ENCODE measurements around the gene PODNL1. TPM values are rescaled to one million over a fixed set of nuclear protein-coding genes. Genes with fewer than 3 reads are reported as not detected.
A peak's percentile ranks its signal among the peaks of the same experiment; 100 is the strongest.

PODNL1 gene
- total RNA-seq, 2 donors from 2014 or later: 4.1 to 4.4 TPM

DNA sequence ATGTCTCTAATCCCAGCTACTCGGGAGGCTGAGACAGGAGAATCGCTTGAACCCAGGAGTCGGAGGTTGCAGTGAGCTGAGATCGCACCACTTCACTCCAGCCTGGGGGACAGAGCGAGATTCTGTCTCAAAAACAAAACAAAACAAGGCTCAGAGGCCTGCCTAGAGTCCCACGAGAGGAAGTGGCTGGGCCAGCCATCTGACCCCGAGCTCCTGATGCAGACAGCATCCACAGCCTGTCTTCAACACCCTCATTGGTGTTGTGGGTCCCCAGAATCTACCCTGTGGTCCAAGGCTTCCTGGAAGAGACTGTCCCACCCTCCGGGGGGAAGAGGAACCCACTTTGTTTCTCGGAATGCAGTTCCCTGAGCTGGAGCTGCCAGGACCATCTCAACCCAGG is 43.2 kb upstream of the PODNL1 start:
- Histone ChIP-seq H3K9ac (ENCODE audit: low read depth in 2 of 2, low read length in 2 of 2) (no peak overlapping the region), H3K9me3 (no peaks in the 10 kb centered on the region), H3K27me3 (no peaks in the 10 kb centered on the region), H3K36me3 (no peaks in the 10 kb centered on the region), H3K27ac (no peak overlapping the region), H3K4me3 (no peak overlapping the region), H3K4me1 (peaks cover 7% of the 10 kb centered on the region)
- TF ChIP-seq, protein P1, sequence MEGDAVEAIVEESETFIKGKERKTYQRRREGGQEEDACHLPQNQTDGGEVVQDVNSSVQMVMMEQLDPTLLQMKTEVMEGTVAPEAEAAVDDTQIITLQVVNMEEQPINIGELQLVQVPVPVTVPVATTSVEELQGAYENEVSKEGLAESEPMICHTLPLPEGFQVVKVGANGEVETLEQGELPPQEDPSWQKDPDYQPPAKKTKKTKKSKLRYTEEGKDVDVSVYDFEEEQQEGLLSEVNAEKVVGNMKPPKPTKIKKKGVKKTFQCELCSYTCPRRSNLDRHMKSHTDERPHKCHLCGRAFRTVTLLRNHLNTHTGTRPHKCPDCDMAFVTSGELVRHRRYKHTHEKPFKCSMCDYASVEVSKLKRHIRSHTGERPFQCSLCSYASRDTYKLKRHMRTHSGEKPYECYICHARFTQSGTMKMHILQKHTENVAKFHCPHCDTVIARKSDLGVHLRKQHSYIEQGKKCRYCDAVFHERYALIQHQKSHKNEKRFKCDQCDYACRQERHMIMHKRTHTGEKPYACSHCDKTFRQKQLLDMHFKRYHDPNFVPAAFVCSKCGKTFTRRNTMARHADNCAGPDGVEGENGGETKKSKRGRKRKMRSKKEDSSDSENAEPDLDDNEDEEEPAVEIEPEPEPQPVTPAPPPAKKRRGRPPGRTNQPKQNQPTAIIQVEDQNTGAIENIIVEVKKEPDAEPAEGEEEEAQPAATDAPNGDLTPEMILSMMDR (IDR thresholded peaks at IDR 0.05): no peak
- DNase-seq: no peak
- intact Hi-C loops (cut with DNase I): no loop called here

- Histone ChIP-seq H3K9ac (ENCODE audit: low read depth in 2 of 2, low read length in 2 of 2) (no peak overlapping the region), H3K36me3 (no peaks in the 10 kb centered on the region), H3K27ac (no peak overlapping the region), H3K9me3 (no peaks in the 10 kb centered on the region), H3K27me3 (no peaks in the 10 kb centered on the region), H3K4me3 (no peak overlapping the region), H3K4me1 (peaks cover 7% of the 10 kb centered on the region)
- TF ChIP-seq, protein P1 (IDR thresholded peaks at IDR 0.05): no peak
- intact Hi-C loops (cut with DNase I): no loop called here
- DNase-seq: no peak
Observed at GRCh38 chr19:13981021-13981420, 42.8 kb upstream of the PODNL1 start.

DNA sequence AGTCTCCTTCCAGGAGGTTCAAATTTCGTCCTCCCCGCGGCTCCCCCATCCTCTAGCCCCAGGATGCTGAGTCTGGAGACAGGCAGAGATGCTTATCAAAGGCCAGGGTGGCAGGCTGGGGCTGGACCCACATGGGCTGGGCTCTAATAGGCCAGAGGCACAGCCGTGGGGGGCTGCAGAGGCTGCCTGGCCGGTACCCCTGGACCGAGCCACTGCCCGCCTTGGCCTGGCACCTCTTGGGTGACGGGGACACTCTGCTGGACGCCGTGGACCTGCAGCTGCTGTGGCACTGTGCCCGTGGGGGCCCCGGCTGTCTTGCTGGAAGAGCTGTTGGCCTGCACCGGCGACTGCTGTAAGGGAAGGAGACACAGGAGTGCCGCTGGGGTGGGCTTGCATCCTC is 42.1 kb upstream of the PODNL1 start:
- Histone ChIP-seq H3K4me3 (no peak overlapping the region), H3K9ac (ENCODE audit: low read depth in 2 of 2, low read length in 2 of 2) (no peak overlapping the region), H3K9me3 (no peaks in the 10 kb centered on the region), H3K27ac (no peak overlapping the region), H3K27me3 (no peaks in the 10 kb centered on the region), H3K36me3 (no peaks in the 10 kb centered on the region), H3K4me1 (peaks cover 7% of the 10 kb centered on the region)
- TF ChIP-seq, protein P1 (IDR thresholded peaks at IDR 0.05): no peak
- no peak for DNase-seq
- intact Hi-C loops (cut with DNase I): no loop called here

GRCh38 chr19:13979686-13980085 is 41.5 kb upstream of the PODNL1 start:
- Histone ChIP-seq H3K27me3 (no peaks in the 10 kb centered on the region), H3K4me1 (peaks cover 7% of the 10 kb centered on the region), H3K4me3 (no peak overlapping the region), H3K9ac (ENCODE audit: low read depth in 2 of 2, low read length in 2 of 2) (no peak overlapping the region), H3K27ac (no peak overlapping the region), H3K9me3 (no peaks in the 10 kb centered on the region), H3K36me3 (no peaks in the 10 kb centered on the region)
- DNase-seq: no peak
- TF ChIP-seq, protein P1 (IDR thresholded peaks at IDR 0.05): no peak
- intact Hi-C loops (cut with DNase I): no loop called here

DNA sequence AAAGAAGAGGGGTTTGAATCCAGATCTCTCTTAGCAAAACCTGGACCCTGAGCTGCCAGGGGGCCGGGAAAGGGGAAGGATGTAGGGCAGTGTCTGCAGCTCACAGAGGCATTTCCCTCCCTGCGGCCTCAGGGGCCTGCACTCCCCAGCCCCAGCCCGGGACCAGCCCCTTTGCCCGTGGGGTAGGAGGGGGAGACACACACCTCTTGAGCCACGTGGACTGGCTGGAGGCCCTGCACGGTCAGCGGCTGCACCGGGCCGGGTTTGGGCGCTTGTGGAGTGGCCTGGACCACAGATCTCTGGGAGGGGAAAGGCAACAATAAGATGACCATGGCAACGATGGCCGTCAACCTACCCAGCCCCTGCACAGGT is 41.0 kb upstream of the PODNL1 start:
- Histone ChIP-seq H3K4me3 (peak overlapping the region; percentile 43), H3K27me3 (no peaks in the 10 kb centered on the region), H3K36me3 (no peaks in the 10 kb centered on the region), H3K9ac (ENCODE audit: low read depth in 2 of 2, low read length in 2 of 2) (peak overlapping the region in 1 of 2 donors; percentile 60), H3K27ac (peak overlapping the region; percentile 17), H3K9me3 (no peaks in the 10 kb centered on the region), H3K4me1 (peaks cover 7% of the 10 kb centered on the region)
- TF ChIP-seq, protein P1 (IDR thresholded peaks at IDR 0.05): no peak
- intact Hi-C loops (cut with DNase I): no loop called here
- no peak for DNase-seq
